HG02623 (cell line): Measurements from ENCODE around the gene EXOC5.

Experiments used
- ATAC-seq: cut with Tn5 transposase; IDR thresholded peaks from one replicate; pipeline ENCODE4 v1.9.1; 2021; ENCODE audit warnings: moderate library complexity; ENCODE audit not compliant: unreplicated experiment

EXOC5 gene, protein sequence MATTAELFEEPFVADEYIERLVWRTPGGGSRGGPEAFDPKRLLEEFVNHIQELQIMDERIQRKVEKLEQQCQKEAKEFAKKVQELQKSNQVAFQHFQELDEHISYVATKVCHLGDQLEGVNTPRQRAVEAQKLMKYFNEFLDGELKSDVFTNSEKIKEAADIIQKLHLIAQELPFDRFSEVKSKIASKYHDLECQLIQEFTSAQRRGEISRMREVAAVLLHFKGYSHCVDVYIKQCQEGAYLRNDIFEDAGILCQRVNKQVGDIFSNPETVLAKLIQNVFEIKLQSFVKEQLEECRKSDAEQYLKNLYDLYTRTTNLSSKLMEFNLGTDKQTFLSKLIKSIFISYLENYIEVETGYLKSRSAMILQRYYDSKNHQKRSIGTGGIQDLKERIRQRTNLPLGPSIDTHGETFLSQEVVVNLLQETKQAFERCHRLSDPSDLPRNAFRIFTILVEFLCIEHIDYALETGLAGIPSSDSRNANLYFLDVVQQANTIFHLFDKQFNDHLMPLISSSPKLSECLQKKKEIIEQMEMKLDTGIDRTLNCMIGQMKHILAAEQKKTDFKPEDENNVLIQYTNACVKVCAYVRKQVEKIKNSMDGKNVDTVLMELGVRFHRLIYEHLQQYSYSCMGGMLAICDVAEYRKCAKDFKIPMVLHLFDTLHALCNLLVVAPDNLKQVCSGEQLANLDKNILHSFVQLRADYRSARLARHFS

DNA sequence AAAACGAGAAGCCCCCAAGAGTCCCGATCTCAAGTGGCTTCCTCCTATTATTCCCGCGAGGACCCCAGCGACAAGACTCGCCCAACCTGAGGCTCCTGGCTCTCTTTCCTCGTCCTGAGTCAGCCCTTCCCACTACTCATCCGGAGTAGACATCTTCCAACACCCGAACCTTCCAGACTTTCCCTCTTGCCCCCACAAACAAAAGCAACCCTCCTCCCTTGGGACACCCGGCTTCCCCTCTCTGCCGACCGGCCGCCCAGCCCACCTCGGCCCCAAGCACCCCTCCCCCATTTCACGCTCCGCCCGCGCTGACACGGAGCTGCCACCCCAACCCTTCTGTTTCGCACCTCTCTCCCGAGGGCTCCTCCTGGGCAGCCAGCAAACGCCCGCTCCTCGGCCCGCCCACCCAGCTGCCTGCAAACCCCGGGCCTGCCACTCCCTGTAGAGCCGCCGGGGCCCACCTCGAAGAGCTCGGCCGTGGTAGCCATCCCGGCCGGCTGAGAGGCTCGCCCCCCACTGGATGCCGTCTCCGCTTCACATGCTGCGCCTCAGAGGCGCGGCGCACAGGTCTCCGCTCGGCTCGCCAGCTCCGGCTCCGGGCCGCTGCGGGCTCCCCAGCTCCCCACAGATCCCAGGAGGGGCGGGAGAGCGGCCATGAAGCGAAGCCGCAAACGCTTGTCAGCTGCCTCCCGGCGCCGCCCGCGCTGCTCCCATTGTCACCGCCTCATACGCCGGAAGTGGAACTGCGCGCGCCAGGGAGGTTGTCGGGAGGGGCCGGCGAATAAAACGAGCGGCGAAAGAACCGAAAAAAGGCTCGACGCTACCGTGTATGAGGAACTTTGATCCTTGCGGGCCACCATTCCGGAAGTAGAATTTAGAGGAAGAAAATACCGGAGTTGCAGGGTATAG, at the start of gene EXOC5, which contains the start of gene AP5M1:
TSS of gene EXOC5 (minus strand) at position 745 of the 909 bp plus-strand sequence. CDS start at position 488, 257 bp downstream.
TSS of gene AP5M1 (plus strand) at position 811 of the 909 bp plus-strand sequence. CDS start 344 bp downstream, outside the sequence.
- ATAC-seq, result peak; percentile 85

DNA sequence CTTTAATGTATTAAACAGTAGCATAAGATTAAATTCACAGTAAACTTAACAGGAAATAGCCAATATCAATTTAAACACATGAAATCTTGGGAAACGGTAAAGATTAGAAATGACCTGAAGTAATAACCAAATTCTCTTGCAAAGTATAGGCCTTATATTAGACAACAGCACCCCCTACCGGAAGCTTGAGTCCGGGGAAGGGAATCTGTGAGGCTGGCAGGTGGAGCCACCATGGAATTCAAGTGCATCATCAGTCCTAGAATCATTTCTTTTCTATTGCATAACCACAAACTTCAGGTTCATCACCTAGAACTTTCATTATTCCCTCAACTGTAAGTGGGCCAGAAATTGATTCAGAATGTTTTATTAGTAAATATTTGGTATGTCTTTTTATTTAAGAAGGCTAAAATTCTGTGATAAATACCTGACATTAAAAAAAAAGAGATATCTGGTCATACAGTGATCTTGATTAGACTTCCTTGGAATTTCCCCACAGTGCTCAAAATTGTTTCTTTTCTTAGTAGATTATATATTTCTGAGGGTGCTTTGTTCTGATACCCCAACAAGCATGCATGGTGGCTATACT, 48.6 kb upstream of the EXOC5 start:
- ATAC-seq, result peak; percentile 48

DNA sequence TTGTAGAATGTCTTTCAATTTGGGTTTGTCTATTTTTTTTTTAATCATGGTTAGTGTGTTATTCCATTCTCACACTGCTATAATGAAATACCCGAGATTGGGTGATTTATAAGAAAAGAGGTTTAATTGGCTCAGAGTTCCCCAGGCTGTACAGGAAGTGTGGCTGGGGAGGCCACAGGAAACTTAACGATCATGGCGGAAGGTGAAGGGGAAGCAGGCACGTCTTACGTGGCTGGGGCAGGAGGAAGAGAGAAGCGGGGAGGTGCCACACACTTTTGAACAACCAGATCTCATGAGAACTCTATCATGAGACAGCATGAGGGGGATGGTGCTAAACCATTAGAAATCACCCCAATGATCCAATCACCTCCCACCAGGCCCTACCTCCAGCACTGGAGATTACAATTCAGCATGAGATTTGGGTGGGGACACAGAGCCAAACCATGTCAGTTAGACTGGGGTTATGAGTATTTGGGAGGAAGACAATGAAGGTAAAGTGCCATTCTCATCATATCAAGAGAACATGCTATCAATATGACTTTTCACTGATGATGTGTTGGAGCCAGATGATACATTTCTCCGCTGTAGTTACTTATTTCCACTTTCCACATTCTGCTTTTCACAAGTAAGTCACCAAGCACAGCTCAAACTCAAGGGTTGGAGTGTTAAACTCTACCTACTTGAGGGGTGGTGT, 45.8 kb upstream of the EXOC5 start:
- ATAC-seq, result no peak

DNA sequence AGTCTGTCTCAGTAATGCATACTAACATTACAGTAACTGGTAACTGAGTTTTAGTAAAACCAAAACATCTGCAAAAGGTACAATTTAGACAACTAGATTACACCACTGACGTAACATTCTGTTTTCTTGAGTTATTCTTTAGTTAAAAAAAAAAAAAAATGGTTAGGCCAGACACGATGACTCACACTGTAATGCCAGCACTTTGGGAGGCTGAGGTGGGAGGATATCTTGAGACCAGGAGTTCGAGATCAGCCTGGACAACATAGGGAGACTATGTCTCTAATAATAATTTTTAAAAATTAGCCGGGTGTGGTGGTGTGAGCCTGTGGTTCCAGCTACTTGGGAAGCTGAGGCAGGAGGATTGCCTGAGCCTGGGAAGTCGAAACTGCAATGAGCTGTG, 34.2 kb upstream of the EXOC5 start:
- ATAC-seq, result no peak

DNA sequence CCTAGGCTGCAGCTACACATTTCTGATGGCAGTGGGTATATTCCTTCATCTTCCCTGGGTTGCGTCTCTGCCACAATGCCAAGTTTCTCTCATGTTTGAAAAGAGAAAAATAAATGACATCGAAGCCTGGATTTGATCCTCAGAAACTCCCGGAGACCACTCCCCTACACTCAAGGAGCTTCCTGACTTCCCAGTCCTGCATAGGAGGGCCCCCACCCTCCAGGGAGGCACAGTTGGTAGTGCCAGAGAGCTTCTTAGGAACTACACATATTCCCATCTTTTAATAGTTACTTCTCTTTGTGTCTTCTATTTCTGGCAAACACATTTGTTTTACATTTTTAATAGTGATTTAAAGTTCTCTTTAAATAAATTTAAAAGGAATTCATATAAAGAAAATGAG, 30.8 kb upstream of the EXOC5 start:
- ATAC-seq, result no peak

DNA sequence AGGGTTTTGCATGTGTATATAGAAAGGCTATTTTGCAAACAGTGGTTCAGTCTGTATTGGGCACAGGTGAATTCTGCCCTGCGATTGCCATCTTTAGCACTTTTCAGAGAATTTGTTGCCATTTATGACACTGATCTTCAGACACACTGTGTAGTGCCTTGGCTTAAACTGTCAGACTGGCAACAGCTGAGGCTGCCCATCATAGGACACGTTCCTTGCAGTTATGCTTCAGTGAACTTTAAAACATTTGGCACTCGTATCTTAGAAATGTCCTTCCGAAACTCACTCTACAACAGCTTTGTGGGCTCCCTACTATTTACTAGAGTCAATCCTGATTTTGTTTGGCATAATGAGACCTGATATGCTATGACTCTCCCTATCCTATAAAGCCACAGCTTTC, 29.1 kb upstream of the EXOC5 start:
- no peak for ATAC-seq

DNA sequence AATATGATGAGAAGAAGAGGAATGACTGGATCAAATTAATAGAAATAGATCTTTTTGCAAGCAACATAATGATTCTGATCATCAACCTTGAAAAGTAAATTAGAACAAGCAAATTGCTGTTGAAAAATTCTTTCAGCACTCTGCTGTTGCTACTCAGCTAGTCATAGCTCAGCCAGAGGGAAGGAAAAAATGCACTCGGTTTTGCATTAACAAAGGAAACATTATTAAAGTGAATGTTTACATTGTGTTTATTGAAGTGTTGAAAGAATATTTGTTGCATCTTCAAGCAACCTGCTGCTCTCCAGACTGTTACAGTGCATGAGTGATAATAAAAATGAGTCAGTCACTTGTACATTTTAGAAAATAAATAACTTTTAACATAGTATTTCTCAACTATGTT, 26.5 kb upstream of the EXOC5 start:
- no peak for ATAC-seq

DNA sequence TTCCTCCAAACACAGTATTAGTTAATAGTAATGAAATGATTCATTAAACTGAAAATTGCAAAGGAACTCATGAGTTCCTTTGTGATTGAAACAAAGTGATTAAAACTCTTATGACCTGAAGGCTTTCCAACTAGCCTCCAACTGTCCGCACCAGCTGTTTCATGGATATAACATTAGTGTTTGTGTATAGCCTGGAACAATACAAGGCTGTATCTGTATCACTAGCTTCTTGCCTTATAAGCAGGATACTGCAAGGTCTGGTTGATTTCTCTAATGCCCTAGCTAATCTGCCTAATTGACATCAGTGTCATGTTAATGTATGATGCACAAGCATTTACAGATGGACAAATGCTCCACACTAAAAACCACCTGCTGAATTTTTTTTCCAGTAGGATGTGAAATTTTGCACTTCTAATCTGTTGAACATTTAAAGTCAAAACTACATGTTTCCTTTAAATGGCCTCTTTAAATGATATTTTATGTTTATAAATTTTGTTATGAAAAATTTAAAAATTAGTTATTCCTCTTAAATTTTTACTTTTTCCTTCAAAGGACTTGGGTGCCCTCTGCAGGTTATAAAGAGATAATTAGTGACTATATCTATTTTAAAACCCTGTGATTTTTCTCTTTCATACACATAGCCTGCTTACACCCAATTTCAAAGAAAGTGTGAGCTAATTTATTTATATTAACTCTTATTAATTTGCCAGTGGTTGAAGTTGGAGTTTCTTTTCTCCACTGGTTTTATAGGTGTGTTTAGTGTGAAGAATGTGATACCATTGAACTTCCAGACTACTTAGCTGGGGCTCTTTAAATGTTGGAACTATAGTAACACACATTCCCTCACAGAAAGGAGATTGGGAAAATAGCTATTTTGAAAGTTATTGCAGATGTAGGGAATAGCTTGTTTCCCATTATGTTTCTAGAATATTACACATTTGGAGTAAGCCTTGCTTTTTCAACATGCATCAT, 25.4 kb upstream of the EXOC5 start:
- ATAC-seq, result no peak

DNA sequence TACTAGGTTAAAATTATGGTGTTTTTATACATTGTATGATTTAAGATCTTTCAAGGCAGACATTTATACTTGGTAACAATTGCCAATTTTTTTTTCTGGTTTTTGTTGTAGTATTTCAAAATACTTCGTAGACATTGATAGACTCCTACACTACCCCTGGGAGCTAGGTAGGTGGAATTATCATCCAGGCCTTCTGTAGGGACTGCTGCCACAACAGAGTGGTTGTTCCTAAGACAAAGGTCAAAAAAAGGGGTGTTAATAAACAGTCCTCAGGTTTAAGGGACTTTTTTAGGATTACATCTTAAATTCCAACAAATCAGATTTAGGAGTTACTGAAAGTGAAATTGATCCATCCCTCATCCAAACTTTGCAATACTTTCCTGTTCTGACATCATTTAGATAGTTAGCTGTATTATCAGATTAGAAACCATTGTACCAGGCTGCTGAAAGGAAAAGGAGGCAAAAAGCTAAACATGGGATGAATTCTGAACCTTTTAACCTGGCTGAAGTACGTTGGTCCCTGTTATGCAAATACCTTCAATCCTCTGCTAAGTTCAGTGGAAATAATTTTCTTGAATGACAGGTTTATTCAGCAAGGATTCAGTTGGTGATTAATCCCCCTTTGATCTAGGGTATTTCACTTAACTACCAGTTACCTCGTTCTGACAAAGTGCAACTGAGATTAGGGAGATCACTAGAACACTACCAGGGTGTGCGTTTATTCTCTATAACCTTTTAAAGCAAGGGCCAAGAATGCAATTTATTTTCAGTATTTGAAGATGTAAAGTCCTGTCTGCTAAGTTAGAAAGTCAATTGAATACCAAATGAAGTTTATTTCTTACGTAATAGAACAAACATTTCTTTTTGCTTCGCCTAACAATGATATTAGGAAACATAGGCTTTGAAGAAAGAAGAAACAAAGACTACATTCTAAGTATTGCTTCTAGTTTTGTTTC, 23.3 kb upstream of the EXOC5 start:
- ATAC-seq, result no peak

DNA sequence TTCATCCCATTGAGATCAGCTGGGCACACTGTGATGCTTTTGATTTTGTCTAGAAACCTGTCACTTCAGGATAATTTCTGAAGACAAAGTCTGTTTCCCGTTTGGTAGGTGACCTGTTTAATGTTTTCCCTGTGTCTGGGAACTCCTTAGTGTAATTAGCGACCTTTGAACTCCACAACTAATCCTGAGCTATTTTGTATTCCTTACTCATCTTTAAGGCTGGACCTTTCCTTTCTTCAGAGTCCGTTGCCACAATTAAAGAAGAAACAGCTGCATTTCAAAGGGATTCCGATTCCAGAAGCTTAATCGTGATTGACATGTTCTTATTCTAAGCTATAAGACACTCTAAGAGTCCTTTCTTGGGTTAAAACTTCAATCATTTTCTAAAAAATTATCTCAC, 22.0 kb upstream of the EXOC5 start:
- no peak for ATAC-seq

DNA sequence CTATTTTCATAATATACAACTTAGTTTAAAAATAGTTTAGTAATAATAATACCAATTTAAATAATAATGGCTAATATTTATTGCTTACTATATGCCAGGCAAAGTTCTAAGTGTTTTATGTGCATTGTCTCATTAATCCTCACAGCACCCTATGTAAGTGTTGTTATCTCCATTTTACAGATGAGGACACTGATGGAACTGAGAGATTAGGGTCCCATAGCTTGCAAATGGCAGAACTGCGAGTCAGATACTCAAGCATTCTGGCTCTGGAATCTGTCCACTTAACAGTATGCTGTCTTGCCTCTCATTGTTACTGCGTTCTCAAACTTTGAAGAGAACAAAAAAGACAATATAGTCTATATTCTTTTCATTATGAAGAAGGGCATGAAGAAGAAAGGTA, 19.0 kb upstream of the EXOC5 start:
- ATAC-seq, result no peak

DNA sequence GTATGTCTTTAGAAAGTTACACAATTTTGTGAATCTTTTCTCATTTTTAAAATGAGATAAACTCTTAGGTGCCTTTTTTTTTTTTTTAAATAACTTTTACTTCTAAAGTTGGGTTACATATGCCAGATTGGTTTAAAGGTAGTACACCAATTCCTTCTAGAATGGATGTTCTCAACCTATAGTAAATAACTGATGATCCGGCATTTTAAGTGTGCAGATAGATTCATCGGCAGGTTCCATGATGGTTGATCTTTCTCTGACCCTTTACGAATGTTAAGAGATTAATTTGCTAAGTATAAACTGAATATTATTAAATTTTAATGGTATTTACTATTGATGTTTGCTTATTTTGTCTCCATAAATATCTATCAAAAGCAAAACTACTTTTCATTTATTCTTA, 8.4 kb upstream of the EXOC5 start:
- no peak for ATAC-seq

DNA sequence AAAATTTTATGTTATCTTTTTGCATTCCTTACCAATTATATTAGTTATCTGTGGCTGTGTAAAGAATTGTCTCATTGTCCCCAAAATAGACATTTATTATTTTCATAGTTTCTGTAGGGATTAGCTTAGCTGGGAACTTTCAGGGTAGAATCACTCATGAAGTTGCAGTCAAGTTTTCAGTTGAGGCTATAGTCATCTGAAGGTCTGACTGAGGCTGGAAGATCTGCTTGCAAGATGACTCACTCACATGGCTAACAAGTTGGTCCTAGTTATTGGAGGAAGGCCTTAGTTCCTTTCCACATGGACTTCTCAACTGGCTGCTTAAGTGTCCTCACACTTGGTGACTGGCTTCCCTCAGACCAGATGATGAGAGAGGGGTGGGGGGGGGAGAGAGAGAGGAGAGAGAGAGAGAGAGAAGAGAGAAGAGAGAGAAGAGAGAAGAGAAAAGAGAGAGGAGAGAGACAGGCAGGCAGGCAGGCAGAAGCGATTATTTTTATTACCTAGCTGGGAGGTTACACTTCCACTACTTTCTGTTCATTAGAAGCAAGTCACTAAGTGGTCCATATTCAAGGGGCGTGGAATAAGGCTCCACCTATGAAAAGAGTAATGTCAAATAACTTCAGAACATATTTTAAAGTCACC, 6.4 kb upstream of the EXOC5 start:
- no peak for ATAC-seq

DNA sequence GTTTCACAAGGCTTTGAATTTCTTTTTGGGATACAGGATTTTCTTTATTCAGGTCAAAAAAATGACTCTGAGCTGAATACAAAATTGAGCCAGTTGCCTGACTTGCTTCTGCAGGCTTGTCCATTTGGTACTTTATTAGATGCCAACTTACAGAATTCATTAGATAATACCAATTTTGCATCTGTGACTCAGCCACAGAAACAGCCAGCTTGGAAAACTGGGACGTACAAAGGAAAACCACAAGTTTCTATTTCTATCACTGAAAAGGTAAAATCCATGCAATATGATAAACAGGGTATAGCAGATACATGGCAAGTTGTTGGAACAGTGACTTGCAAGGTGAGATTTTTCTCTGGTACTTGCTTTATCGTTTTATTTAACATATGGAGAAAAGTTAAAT, 5.8 kb upstream of the EXOC5 start:
- no peak for ATAC-seq

DNA sequence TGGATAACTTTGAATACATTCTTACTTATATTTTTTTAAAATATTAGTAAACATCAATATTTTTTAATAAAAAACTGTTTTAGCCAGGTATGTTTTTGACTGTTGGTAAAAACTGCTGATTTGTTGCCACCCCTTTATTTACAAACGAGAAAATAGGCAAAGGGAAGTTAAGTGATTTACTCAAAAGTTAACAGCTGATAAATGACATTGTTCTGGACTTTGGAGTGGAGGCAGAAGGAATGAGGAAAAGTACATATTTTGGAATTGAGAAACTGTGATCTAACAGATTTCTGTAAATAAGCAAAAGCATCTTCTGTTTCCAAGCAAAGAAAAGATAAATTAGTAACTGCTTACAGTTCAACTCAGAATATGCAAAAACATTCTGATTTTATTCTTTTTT, 4.5 kb upstream of the EXOC5 start:
- ATAC-seq, result no peak

DNA sequence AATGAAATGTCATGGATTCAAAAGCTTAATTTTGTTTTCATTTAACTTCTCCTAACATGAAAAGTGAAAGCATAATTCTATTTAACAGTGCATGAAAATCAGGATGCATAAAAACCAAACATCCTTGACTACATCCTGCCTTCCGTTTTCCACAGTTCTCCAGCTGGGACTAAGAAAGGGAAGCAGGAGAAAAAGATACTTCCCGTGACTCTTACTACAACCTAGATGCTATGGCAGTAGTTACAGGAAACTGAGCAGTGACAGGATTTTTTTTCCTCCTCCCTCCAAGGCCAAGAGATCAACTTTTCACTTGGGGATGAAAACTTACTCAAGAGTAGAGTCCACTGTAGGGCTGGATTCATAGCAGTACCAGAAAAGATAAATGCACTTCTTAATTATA, 2.6 kb downstream of the EXOC5 start:
- ATAC-seq, result no peak

DNA sequence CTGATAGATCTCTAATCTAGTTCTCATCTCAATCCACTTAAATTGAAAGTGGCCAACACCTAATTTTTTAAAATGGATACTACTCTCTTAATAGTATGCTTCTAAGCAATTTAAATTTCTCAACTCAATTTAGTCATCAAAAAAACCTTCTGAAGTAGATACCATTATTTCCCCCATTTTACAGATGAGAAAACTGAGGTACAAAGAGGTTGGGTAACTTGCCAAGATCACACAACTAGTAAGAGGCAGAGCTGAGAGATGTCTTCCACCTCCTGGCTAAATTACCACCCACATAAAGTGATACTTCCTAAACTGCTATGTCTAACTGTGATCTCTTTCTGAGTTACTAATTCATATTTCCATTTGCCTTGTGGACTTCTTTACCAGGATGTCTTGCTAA, 6.6 kb downstream of the EXOC5 start:
- no peak for ATAC-seq

DNA sequence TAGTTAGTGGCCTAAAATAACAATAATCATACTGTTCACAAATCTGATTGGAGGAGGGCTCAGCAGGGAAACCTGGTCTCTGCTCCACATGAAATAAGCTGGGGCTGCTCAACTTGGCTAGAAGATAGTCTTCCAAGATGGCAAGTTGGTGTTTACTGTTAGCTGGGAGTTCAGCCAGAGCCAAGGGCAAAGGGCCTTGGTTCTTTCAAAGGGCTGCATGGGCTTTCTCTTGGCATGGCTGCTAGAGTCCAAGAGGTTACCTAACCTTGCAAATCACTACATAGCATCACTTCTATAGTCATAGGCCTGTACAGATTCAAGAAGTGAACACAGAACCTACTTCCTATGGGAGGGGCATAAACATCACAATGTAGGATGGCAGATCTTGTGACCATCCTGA, 7.1 kb downstream of the EXOC5 start:
- no peak for ATAC-seq
